ENCODE measurements around the gene ZNF423. TPM values are rescaled to one million over a fixed set of nuclear protein-coding genes. Genes with fewer than 3 reads are reported as not detected.
"Not testable (repeated sequence)": the region's sequence is repeated elsewhere in the genome, so short reads cannot be mapped to it uniquely, and the experiment has no call there.

ZNF423 gene
- total and polyA plus RNA-seq, 2 of the 13 experiments (the other 11 are each of a cell fraction or from before 2014, with no cell fraction given) = 0.07 to 0.31 TPM

DNA sequence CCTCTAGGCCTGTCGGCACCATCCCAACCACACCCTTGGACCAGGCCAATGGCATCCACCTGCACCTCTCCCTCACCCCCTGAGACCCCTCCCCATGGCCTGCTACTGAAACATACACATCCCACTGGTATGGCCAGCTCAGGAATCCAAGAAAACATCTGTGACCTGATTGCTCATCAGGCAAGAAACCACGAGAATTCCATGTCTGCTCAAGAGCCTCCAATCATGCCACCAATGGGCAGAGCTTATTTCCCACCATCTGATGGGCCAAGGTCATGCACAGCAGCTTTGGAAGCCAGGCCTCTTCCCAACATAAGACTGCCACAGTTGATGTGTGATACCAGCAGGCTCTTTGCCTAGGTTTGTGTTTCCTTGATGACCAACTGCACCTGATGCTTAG is 292.2 kb downstream of the ZNF423 start (continued):
- TF ChIP-seq, protein P1, sequence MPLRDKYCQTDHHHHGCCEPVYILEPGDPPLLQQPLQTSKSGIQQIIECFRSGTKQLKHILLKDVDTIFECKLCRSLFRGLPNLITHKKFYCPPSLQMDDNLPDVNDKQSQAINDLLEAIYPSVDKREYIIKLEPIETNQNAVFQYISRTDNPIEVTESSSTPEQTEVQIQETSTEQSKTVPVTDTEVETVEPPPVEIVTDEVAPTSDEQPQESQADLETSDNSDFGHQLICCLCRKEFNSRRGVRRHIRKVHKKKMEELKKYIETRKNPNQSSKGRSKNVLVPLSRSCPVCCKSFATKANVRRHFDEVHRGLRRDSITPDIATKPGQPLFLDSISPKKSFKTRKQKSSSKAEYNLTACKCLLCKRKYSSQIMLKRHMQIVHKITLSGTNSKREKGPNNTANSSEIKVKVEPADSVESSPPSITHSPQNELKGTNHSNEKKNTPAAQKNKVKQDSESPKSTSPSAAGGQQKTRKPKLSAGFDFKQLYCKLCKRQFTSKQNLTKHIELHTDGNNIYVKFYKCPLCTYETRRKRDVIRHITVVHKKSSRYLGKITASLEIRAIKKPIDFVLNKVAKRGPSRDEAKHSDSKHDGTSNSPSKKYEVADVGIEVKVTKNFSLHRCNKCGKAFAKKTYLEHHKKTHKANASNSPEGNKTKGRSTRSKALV (CRISPR knock-in tag; IDR thresholded peaks at IDR 0.05) = no peak
- TF ChIP-seq NFKB2 (CRISPR knock-in tag; IDR thresholded peaks at IDR 0.05; ENCODE audit: borderline replicate concordance) (no peak), NCOA5 (CRISPR knock-in tag; IDR thresholded peaks at IDR 0.05) (no peak), TGIF2 (CRISPR knock-in tag; IDR thresholded peaks at IDR 0.05) (no peak), KDM5A (IDR thresholded peaks at IDR 0.05; ENCODE audit: borderline replicate concordance, low read length) (no peak), HMG20B (CRISPR knock-in tag; conservative IDR thresholded peaks at IDR 0.05) (no peak), KLF15 (CRISPR knock-in tag; IDR thresholded peaks at IDR 0.05; ENCODE audit: borderline replicate concordance) (no peak), SETDB1 (CRISPR knock-in tag; IDR thresholded peaks at IDR 0.05; ENCODE audit: borderline replicate concordance) (no peak), BRCA1 (CRISPR knock-in tag; IDR thresholded peaks at IDR 0.05) (no peak)

DNA sequence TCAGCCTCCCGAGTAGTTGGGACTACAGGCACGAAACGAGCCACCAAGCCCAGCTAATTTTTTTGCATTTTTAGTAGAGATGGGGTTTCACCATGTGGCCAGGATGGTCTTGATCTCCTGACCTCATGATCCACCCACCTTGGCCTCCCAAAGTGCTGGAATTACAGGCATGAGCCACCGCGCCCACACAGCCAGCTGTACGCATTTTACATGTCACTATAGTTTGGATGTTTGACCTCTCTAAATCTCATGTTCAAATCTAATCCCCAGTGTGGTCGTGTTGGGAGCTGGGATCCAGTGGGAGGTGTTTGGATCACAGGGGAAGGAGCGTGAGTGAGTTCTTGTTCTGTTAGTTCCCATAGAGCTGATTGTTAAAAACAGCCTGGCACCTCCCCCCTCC is 293.0 kb downstream of the ZNF423 start:
- H3K4me1 ChIP-seq (ENCODE audit: insufficient read depth, low read length); in situ Hi-C loops (cut with HindIII; ENCODE audit: extremely low pct_ligation_motif_present, low pct_unique_long_range_greater_than_20kb); H3K36me3 ChIP-seq (replicated peaks in 1 of 2; ENCODE audit: control insufficient read depth in 1 of 2, insufficient read depth in 2 of 2, low read length in 2 of 2); POLR2A ChIA-PET; H3K79me2 ChIP-seq (ENCODE audit: insufficient read depth, low read length); H3K27ac ChIP-seq (ENCODE audit: extremely low read length, insufficient read depth, low read length); H3K4me2 ChIP-seq (ENCODE audit: low read depth, low read length); BruUV-seq (replicated peaks); H3K9me3 ChIP-seq (ENCODE audit: low read length); H3K27me3 ChIP-seq (ENCODE audit: control insufficient read depth in 1 of 2, insufficient read depth in 2 of 2, low read length in 2 of 2); FAIRE-seq; DNase-seq (ENCODE audit: low spot score); H2AFZ ChIP-seq (ENCODE audit: low read length); H4K20me1 ChIP-seq (ENCODE audit: insufficient read depth, low read length); CTCF ChIA-PET (ENCODE audit: low intra/inter-chr PET ratio, low total read pairs); ATAC-seq; intact Hi-C loops (cut with micrococcal nuclease; ENCODE audit: unreplicated experiment); H3K9ac ChIP-seq (ENCODE audit: insufficient read depth, low read depth, low read length); H3K4me3 ChIP-seq (replicated peaks in 1 of 3; ENCODE audit: insufficient read depth in 1 of 3, low read depth in 2 of 3, low read length in 3 of 3): not testable (repeated sequence)
- WGBS (ENCODE audit: low lambda C conversion rate) = 45% methylated on average over 8 of the region's 8 CpGs

Measured in HepG2 (cell line).